Activated CD8-positive, alpha-beta memory T cell treated with anti-CD3 and anti-CD28 coated beads for 1 hour (primary cell): Measurements from ENCODE around the gene PRAMEF6.
"Not testable (repeated sequence)": the region's sequence is repeated elsewhere in the genome, so short reads cannot be mapped to it uniquely, and the experiment has no call there.

Experiments used
- DNase-seq, 2 donors: peaks; one replicate each; pipeline ENCODE4 v3.0.0-alpha.2; 2020; ENCODE audit warnings: low read depth in 1 of 2; ENCODE audit errors: extremely low read depth in 1 of 2

PRAMEF6 gene

DNA sequence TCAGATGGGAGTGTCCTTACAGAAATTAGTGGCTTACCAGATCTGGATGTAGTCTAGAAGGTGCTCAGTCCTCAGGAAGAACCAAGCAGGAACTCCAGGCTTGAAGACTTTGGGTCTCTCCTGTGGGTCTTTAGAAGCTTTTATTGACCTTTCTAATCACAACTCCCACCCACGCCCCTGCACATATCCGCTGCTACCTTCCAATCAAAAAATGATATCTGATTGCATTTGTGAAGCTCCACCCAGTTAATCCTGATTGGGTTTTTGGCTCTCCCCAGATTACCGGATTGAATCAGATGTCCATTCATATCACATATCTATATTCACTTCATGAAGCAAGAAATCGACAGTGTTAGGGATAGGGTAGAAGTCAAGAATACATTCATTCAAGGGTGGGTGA lies at the start of gene PRAMEF6:
TSS of gene PRAMEF6 (minus strand) at position 101 of the 400 bp plus-strand sequence. CDS start 5,062 bp downstream, outside the sequence.
- not testable (repeated sequence) for DNase-seq

DNA sequence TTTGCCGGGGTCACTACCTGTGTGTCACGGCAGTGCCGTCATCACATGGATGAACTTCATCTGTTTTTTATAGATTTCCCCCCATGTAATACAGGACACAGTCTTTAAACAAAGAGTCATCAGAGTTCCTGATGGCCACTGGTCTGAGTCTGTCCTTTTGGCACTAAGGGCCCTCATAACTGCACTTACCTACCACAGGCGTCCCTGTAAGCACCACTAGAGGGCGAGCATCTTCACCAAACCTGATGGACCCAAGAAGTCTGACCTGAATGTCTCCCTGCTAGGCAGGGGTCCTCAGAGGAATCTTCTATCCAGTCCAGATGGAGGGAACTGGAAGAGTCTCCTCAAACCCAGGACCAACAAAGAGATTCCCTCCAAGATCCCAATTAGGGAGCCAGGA lies 23.0 kb downstream of the PRAMEF6 start:
- not testable (repeated sequence) for DNase-seq

DNA sequence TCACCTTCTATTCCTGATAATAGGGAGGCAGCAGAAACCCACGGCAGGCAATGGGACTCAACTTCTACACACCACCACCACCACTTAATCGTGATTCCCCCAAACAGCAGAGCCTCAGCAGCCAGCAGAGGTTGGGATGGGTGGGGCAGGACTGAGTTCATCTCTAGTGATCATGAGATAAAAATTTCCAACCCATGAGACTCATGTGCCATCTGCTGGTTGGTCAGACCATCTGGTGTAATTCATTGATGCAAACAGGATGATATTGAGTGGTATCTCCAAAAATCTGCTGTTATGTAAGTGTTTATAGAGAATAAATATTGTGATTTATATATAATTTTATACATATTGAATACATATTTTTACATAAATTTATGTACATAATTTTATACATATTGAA lies 25.6 kb downstream of the PRAMEF6 start:
- not testable (repeated sequence) for DNase-seq

DNA sequence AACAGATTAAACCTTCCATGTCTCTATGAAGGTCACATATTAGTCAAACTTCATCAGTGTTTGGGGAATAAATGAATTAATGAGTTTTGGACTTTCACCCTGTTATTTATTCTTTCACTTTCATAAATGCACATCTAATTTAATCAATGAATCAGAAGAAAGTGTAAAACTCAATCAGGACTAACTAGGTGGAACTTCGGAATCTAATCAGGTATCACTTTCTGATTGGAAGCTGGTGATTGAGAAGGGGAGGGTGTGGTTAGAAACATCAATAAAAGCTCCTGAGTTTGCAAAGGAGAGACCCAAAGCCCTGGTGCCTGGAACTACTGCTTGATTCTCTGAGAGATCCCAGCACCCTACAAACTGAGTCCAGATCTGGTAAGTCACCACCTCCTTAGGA lies 31.1 kb downstream of the PRAMEF6 start, which contains the start of gene PRAMEF7:
TSS of gene PRAMEF7 (plus strand) at position 301 of the 400 bp plus-strand sequence. CDS start 1,083 bp downstream, outside the sequence.
- DNase-seq: not testable (repeated sequence)

DNA sequence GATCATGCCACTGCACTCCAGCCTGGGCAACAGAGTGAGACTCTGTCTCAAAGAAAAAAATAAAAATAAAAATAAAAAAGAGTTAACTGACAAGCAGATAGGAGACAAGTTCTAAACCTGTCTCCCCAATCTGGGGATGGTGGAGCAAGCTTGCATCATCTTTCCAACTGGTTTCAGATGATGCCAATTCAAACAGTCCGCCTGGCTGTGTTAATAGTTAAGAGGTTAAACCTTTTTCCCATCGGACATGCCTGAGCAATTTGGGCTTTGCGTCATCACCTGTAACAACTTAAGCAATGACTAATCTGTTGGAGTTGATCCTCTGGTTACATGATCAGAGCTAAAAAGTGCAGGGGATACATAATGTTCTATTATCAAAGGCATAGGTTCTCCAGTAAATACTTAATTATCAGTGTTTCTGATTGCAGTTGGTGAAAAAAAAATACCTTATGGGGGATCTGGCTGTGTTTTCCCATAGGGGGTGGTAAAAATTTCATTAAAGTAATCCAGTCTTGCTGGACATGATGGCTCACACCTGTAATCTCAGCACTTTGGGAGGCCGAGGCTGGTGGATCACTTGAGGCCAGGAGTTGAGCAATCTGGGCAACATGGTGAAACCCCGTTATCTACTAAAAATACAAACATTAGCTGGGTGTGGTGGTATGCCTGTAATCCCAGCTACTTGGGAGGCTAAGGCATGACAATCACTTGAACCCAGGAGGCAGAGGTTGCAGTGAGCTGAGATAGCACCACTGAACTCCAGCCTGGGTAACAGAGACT lies 43.4 kb downstream of the PRAMEF6 start:
- DNase-seq: not testable (repeated sequence)

DNA sequence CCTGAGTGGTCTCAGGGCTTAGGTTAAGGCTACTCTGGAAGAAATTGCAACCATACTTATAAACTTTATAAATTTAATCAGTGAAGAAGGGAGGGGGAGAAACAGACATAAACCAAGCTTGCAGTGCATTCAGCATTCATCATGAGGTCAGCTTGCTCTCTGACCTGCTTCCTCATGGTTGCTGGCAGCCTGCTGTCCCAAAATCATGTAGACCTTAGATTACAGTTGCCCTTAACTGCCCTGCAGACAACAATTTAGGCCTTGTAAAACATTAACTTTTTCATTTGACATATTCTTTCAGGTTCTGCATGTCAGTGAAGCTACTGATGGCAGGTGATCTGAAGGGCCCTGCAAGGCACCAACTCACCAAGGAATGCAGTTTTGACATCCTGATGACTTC lies 48.2 kb downstream of the PRAMEF6 start:
- DNase-seq: not testable (repeated sequence)

DNA sequence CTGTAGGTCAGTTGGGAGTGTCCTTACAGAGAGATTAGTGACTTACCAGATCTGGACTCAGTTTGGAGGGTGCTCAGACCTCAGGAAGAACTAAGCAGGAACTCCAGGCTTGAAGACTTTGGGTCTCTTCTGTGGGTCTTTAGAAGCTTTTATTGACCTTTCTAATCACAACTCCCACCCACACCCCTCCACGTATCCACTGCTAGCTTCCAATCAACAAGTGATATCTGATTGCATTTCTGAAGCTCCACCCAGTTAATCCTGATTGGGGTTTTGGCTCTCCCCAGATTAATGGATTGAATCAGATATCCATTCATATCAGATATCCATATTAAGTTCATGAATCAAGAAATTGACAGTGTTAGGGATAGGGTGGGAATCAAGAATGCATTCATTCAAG lies 49.2 kb downstream of the PRAMEF6 start, which contains the start of gene PRAMEF10:
TSS of gene PRAMEF10 (minus strand) at position 101 of the 400 bp plus-strand sequence. CDS start 2,423 bp downstream, outside the sequence.
- DNase-seq: not testable (repeated sequence)
